ENCODE data around the gene RAPGEF1.

GRCh38 chr9:131701789-131702337 lies 38.0 kb downstream of the RAPGEF1 start:
- TF ChIP-seq, protein P1, sequence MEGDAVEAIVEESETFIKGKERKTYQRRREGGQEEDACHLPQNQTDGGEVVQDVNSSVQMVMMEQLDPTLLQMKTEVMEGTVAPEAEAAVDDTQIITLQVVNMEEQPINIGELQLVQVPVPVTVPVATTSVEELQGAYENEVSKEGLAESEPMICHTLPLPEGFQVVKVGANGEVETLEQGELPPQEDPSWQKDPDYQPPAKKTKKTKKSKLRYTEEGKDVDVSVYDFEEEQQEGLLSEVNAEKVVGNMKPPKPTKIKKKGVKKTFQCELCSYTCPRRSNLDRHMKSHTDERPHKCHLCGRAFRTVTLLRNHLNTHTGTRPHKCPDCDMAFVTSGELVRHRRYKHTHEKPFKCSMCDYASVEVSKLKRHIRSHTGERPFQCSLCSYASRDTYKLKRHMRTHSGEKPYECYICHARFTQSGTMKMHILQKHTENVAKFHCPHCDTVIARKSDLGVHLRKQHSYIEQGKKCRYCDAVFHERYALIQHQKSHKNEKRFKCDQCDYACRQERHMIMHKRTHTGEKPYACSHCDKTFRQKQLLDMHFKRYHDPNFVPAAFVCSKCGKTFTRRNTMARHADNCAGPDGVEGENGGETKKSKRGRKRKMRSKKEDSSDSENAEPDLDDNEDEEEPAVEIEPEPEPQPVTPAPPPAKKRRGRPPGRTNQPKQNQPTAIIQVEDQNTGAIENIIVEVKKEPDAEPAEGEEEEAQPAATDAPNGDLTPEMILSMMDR (IDR thresholded peaks at IDR 0.05): no peak
- TF ChIP-seq ZFX (IDR thresholded peaks at IDR 0.05; ENCODE audit: borderline replicate concordance): no peak

All from 22Rv1 (cell line).